KG1 (cell line): ENCODE data around the gene IGLL5.

ENCODE experiments used
- DNase-seq: peaks from one replicate; lab custom pipeline; 2025; lab: John Stamatoyannopoulos, UW

Gene IGLL5

DNA sequence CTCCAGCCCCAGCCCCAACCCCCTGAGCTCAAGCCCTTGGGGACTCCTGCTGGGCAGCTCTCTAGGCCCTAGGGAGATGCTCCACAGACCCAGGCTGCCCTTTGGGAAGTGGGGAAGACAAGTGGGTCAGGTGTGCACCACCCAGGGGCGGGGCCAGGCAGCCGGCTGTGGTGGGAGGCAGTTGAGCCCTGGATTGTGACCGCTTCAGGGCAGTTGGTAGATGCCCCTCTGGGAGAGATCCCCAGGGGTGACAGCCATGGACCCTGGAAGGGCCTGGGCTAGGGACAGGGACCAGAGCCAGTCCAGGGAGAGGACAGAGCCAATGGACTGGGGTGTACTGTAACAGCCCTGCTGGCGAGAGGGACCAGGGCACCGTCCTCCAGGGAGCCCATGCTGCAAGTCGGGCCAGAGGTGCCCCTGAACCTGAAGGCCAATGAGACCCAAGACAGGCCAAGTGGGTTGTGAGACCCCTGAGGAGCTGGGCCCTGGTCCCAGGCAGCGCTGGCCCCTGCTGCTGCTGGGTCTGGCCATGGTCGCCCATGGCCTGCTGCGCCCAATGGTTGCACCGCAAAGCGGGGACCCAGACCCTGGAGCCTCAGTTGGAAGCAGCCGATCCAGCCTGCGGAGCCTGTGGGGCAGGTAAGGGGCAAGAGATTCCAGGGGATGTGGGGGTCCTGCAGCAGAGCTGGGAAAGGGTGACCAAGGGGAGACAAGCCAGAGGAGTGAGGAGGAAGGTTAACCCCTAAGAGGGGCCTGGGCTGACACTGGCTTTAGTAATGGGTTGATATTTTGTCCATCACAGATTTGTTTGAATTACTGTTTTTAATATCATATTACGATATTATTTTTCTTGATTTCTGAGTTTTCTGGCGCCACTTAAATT, at the start of gene IGLL5:
TSS of gene IGLL5 (plus strand) at position 196 of the 883 bp plus-strand sequence. CDS start at position 434, 238 bp downstream.
- DNase-seq, result no peak

GRCh38 chr22:22838148-22838786, 49.3 kb upstream of the IGLL5 start:
- no peak for DNase-seq

GRCh38 chr22:22839570-22840314, 47.9 kb upstream of the IGLL5 start:
- DNase-seq, result no peak

DNA sequence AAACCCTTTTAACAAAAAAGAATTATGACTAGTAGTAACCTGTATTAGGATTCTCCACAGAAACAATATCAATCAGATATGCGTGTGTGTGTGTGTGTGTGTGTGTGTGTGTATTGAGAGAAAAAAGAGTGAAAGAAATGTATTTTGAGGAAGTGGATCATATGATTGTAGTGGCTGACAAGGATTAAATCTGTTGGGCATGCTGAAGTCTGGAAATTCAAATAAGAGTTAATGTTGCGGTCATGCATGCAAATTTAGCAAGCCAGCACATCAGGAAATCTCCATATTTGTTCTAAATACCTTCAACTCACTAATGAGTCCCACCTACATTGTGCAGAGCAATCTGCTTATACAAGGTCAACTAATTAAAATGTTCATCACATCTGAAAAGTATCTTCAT, 46.8 kb upstream of the IGLL5 start:
- no peak for DNase-seq

DNA sequence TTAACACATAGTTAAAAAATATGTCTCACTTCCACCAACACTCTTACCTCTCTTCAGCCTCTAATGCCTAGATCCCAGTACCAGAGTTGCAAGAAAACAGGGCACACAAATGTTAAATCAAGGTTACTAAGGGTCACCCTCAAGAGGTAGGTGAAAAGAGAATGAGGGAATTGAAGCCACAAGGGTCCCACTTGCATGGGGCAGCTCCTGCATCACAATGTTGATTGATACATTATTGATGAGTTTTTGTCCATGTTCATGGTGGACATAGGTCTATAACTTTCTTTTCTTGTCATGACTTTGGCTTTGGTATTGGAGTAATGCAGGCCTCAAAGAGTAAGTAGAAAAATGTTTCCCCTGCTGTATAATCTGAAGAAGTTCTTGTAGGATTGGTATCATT, 46.0 kb upstream of the IGLL5 start:
- no peak for DNase-seq

GRCh38 chr22:22842085-22842484, 45.5 kb upstream of the IGLL5 start:
- DNase-seq, result no peak

- no peak for DNase-seq
Observed at GRCh38 chr22:22843848-22844247, 43.8 kb upstream of the IGLL5 start.

DNA sequence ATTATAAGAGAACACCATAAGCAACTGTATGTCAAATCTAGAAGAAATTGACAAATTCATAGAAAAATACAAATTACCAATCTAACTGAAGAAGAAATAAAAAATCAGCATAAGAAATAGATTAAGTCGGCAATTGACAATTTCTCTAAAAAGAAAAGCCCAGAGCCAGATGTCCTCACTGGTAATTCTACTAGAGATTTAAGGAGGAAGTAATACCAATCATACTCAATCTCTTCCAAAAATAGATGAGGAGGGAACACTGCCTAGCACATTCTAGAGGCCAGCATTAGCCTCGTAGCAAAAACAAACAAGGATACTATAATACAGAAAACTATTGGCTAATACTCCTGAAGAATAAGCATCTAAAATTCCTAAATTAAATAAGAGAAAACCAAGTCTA, 40.4 kb upstream of the IGLL5 start:
- DNase-seq, result no peak

- DNase-seq, result peak; percentile 22
Observed at GRCh38 chr22:22848364-22848866, 39.2 kb upstream of the IGLL5 start.

DNA sequence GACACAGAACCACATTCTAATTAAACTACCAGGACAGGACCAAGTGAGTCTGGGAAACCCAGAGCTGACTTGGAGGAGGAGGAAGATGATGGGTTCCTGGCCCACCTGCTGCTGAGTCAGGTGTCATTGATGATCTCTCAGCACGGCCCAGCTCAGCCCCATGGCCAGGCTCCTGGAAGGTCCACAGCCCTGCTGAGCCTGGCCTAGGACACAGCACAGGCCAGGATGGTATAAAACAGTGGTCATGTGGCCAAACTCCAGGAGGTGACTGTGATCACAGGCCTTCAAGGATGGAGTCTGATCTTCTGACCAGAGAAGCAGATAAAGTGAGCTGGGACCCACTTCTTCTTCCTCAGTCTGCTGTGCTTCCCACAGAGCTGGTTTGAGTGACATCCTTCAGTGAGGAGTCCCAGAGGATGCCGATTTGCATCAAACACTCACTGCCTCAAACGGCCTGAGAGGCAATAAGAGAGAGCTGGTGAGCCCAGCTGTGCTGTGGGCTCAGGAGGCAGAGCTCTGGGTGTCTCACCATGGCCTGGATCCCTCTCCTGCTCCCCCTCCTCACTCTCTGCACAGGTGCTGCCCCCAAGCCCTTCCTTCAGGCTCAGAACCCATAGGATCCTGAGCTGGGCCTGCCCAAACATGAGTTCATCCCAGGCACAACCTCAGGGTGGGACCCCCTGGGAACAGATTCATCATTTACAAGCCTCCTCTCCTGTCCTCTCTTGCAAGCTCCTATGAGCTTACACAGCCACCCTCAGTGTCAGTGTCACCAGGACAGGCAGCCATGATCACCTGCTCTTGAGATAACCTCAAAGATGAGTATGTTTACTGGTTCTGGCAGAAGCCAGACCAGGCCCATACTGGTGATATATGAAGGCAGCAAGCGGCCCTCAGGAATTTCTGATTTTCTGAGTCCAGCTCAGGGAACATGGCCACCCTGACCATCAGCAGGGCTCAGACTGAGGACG, 37.7 kb upstream of the IGLL5 start:
- DNase-seq, result no peak

- DNase-seq, result no peak
Observed at GRCh38 chr22:22851969-22852368, 35.6 kb upstream of the IGLL5 start.

- no peak for DNase-seq
Observed at GRCh38 chr22:22853713-22854112, 33.9 kb upstream of the IGLL5 start.

GRCh38 chr22:22854466-22854865, 33.1 kb upstream of the IGLL5 start:
- DNase-seq, result no peak

DNA sequence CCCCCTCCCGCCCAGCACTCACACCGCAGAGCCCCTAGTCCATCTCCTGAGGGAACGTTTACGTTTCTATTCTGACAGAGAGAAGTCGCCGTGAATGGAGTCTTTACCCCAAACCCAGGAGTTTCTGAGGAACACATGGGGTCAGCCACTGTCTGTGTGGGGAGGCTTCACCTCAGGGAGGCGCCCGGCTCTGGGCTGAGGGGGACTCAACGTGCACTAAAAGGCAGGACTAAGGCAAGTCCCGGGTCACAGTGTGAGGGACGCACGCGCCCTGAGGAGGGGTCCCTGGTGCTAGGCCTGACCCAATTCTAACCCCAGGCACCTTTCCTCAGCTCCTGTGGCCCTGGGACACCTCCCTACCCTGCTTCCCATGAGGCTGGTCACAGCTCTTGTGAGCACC, 32.5 kb upstream of the IGLL5 start:
- no peak for DNase-seq

GRCh38 chr22:22855617-22856308, 31.9 kb upstream of the IGLL5 start:
- no peak for DNase-seq

DNA sequence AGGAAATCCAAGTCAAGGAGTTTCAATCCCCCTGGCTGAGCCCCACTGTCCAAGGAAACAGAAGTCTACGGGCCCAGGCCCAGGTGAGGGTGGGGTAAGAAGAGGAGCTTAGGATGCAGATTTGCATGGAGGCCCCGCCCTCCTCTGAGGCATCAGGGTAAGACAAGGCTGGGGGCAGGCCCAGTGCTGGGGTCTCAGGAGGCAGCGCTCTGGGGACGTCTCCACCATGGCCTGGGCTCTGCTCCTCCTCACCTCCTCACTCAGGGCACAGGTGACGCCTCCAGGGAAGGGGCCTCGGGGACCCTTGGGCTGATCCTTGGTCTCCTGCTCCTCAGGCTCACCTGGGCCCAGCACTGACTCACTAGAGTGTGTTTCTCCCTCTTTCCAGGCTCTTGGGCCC, 31.3 kb upstream of the IGLL5 start:
- DNase-seq, result no peak

DNA sequence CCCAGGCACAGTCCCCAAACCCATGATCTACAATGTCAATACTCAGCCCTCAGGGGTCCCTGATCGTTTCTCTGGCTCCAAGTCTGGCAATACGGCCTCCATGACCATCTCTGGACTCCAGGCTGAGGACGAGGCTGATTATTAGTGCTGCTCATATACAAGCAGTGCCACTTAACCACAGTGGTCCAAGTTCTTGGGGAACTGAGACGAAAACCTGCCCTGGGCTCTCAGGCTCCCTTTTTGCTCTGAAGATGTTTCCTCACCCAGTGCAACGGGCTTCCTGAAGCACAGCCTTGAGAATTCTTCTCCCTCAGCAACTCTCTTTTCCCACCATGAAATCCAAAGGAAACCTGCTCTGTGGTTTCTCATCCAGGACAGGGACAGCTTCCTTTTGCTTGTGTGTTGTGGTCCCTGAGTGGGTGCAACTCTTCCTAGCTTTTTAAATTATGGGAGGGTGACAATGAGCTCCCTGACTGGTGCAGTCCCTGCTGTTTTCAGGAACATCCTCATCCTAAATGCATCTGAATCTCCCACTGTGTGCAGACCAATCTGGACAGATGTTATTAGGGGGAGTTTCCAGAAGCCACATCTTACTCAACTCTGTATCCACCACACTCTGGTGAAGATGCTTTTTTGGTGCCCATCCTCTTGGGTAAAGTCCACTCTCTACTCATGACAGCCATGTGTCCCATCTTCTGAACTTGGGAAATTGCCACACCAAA, 30.6 kb upstream of the IGLL5 start:
- DNase-seq, result no peak

GRCh38 chr22:22857607-22858558, 29.7 kb upstream of the IGLL5 start:
- DNase-seq, result no peak

GRCh38 chr22:22858559-22858937, 29.1 kb upstream of the IGLL5 start:
- no peak for DNase-seq
